NCI-H82 treated with DMSO at 0.1 percent for 48 hours (cell line): ENCODE measurements around the gene ACAA2.

ENCODE experiments used
- DNase-seq: peaks from one replicate; lab custom pipeline; 2025; ENCODE audit not compliant: unreplicated experiment; lab: John Stamatoyannopoulos, UW

The ACAA2 gene

GRCh38 chr18:49744376-49745008 is 68.8 kb downstream of the ACAA2 start:
- no peak for DNase-seq

- no peak for DNase-seq
Observed at GRCh38 chr18:49743117-49743567, 70.2 kb downstream of the ACAA2 start.

GRCh38 chr18:49742316-49743116 is 70.8 kb downstream of the ACAA2 start:
- DNase-seq, result no peak

GRCh38 chr18:49739275-49739674 is 74.1 kb downstream of the ACAA2 start:
- no peak for DNase-seq

- no peak for DNase-seq
Observed at GRCh38 chr18:49738721-49739120, 74.6 kb downstream of the ACAA2 start.

GRCh38 chr18:49734836-49735235 is 78.5 kb downstream of the ACAA2 start:
- no peak for DNase-seq

- no peak for DNase-seq
Observed at GRCh38 chr18:49733896-49734585, 79.3 kb downstream of the ACAA2 start.

- no peak for DNase-seq
Observed at GRCh38 chr18:49733321-49733720, 80.0 kb downstream of the ACAA2 start.
